GM18508 (cell line): ENCODE data around the gene EMC6.
"Not testable (repeated sequence)": the region's sequence is repeated elsewhere in the genome, so short reads cannot be mapped to it uniquely, and the experiment has no call there.

Experiments
- ATAC-seq: cut with Tn5 transposase; IDR thresholded peaks from one replicate; pipeline ENCODE4 v1.9.1; 2021; ENCODE audit warnings: moderate number of reproducible peaks; ENCODE audit not compliant: insufficient read depth, unreplicated experiment

Gene EMC6

GRCh38 chr17:3702041-3702539 lies 33.5 kb downstream of the EMC6 start:
- not testable (repeated sequence) for ATAC-seq

DNA sequence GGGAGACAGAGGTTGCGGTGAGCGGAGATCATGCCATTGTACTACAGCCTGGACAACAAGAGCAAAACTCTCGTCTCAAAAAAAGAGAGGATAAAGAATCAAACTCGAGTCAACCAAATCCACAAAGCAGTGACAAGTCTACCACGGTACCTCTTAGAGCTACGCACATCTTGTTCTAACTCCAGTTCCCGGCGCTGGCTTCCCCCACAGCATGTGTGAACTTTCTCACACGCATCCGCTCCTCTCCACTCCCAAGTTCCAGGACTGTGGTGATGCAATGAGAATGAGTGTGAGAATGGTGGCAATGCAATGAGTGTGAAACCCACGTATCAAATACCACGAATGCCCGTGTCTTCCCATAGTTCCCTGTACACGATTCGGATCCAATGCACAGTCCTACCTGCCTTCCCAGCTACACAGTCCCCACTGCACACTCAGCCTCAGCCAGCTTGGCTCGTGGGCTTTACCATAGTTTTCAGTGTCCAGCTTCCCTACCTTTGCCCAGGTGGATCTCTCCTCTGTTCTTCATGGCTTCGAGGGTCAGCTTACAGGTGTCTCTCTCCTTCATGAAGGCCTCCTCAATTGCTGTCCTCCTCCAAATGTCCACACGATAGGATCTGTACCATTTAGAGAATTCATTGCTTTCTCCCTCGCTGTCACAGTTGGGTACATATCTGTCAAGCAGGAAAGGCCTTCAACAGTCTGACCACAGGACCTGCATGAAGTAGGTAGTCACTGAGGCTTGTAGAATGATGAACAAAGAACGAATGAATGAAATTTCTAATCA lies 36.5 kb downstream of the EMC6 start:
- no peak for ATAC-seq

DNA sequence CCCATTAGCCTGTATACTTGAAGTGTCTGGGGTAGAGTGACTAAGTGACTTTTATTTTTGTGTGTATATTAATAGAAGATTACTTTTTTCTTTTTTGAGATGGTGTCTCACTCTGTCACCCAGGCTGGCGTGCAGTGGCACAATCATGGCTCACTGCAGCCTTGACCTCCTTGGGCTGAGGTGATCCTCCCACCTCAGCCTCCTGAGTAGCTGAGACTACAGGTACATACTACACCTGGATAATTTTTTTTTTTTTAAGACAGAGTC lies 37.0 kb downstream of the EMC6 start:
- ATAC-seq = not testable (repeated sequence)

DNA sequence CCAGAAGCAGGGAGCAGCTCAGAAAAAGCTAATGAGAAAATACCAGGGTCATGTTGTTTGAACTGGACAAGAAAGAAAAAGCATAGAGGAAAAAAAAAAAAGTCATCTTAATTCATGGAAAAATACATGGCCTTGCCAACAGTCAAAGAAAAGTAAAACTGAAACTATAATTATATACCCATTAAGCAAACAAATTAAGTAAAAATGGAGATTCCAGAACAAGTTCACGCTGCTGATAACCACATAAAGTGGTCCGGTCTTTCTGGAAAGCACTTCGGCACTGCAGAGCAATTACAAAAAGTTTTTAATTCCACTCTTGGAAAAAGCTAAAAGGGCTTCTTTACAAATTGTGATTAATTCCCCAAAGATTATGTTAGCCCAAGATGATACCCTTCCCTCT lies 39.8 kb downstream of the EMC6 start:
- ATAC-seq = no peak

DNA sequence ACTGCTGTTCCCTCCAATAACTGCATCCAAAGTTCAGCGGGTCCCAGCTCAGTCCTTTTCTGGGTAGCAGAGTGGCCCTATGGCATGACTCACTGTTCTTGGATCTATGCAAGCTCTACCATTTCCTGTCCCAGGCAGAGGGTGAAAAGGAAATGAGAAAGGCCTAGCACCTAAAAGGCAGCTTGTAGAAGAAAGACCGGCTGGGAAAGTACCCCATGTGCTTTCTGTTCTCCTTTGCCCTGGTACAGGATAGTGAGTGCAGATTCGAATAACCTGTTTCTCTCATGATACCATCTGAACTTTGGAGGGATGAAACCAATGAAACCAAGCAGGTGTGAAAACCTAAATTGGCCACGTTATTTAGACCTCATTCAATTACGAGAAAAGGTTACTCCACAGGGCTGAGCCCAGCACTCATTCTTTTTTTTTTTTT lies 42.4 kb downstream of the EMC6 start:
- peak; percentile 88 for ATAC-seq

GRCh38 chr17:3712811-3713463 lies 44.3 kb downstream of the EMC6 start:
- ATAC-seq = no peak

GRCh38 chr17:3715296-3715695 lies 46.7 kb downstream of the EMC6 start:
- ATAC-seq = no peak

DNA sequence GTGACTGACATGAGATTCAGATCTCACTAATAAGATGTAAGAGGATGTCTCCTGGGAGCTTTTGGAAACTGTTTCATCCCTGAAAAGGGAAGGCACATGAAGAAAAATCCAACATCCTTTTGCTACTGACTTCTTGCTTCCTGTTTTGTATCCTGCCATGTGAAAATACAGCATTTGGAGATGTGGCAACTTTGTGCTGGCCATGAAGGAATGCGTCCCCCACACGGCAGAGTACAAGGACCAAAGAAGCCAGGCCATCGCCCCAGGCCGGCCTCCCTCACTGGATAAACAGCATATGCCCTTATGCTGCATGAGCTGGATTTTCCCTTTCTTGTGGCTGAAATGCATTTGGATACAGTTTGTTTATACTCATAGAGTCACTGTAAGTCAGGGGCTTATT lies 49.6 kb downstream of the EMC6 start:
- ATAC-seq = no peak

GRCh38 chr17:3719265-3719664 lies 50.7 kb downstream of the EMC6 start:
- no peak for ATAC-seq
